Activated naive CD8-positive, alpha-beta T cell treated with anti-CD3 and anti-CD28 coated beads, Interleukin-2, amount 10 ng/mL, durations not matched to agents 7 days and 5 days (primary cell): ENCODE data around the gene CSTF1. TPM values are rescaled to one million over a fixed set of nuclear protein-coding genes. Genes with fewer than 3 reads are reported as not detected.

Experiments
- total RNA-seq, 2 experiments: library from RNA; stranded (reverse); gene quantifications; one replicate each; pipeline ENCODE4 v1.2.3, GENCODE V29; 2021

CSTF1 gene
- total RNA-seq, 2 experiments from 2014 or later: 55.7 to 58.3 TPM

Other genes with a start within 250 kb of the CSTF1 start
- gene MC3R, start 143.9 kb upstream of the CSTF1 start, total RNA-seq: not detected
- 10 to 100 TPM; 10.9 to 13.6 TPM for gene FAM210B, start 33.7 kb upstream of the CSTF1 start, total RNA-seq
- 10 to 100 TPM; 52.4 to 60.1 TPM for gene AURKA, start 430 bp upstream of the CSTF1 start, total RNA-seq
- 10 to 100 TPM; 14.2 to 18.7 TPM for gene CASS4, start 19.6 kb downstream of the CSTF1 start, total RNA-seq
- gene RTF2, start 76.0 kb downstream of the CSTF1 start, total RNA-seq: 100 to 1,000 TPM in 1 of 2 experiments, 10 to 100 TPM in 1; 99.8 to 101 TPM
- gene FAM209A, start 132.1 kb downstream of the CSTF1 start, total RNA-seq: 1 to 10 TPM; 3.3 to 4.1 TPM
- 1 to 10 TPM; 1.1 to 1.8 TPM for gene FAM209B, start 140.6 kb downstream of the CSTF1 start, total RNA-seq
- gene TFAP2C, start 236.7 kb downstream of the CSTF1 start, total RNA-seq: not detected